Suprapubic skin (tissue), 4 donors: ENCODE data around the gene C1orf198. TPM values are rescaled to one million over a fixed set of nuclear protein-coding genes. Genes with fewer than 3 reads are reported as not detected.

Source experiments
- DNase-seq, 2 donors: peaks; one replicate each; pipeline ENCODE4 v3.0.0-alpha.2; 2019; ENCODE audit warnings: low spot score in 2 of 2
- H3K27ac ChIP-seq: fragments of 200-600 bp; sonication (generic); one replicate; pipeline ENCODE4 v1.5.1; 2019
- H3K27me3 ChIP-seq: fragments of 200-600 bp; sonication (generic); one replicate; pipeline ENCODE4 v1.5.1; 2019
- H3K36me3 ChIP-seq: fragments of 200-600 bp; sonication (generic); one replicate; pipeline ENCODE4 v1.5.1; 2019
- H3K4me1 ChIP-seq: fragments of 200-600 bp; sonication (generic); one replicate; pipeline ENCODE4 v1.5.1; 2019
- H3K4me3 ChIP-seq: fragments of 200-600 bp; sonication (generic); one replicate; pipeline ENCODE4 v1.5.1; 2019; ENCODE audit warnings: mild to moderate bottlenecking
- H3K9me3 ChIP-seq: fragments of 200-600 bp; sonication (generic); one replicate; pipeline ENCODE4 v1.5.1; 2019
- CTCF ChIP-seq, 2 donors: fragments of 200-600 bp in 1 of 2; fragments of 450-650 bp in 1 of 2; sonication (generic) in 1 of 2; IDR thresholded peaks; one replicate each; pipeline ENCODE4 v1.5.1; 2016 to 2019; ENCODE audit warnings: antibody characterized with exemption in 2 of 2, mild to moderate bottlenecking in 1 of 2, moderate library complexity in 1 of 2
- EP300 ChIP-seq: sonication (generic); formaldehyde crosslinking; IDR thresholded peaks from one replicate; pipeline ENCODE4 v1.6.1; 2017; ENCODE audit warnings: antibody characterized with exemption
- POLR2A ChIP-seq, 2 donors: fragments of 450-650 bp; IDR thresholded peaks; one replicate each; pipeline ENCODE4 v1.6.1; 2017; ENCODE audit warnings: antibody characterized with exemption in 2 of 2, mild to moderate bottlenecking in 2 of 2, moderate library complexity in 2 of 2
- POLR2AphosphoS5 ChIP-seq, 3 donors: sonication (generic); formaldehyde crosslinking; IDR thresholded peaks; one replicate each; pipeline ENCODE4 v1.6.1; 2017; ENCODE audit warnings: antibody characterized with exemption in 3 of 3
- WGBS: methylation state at CpG from one replicate; pipeline ENCODE4 v1.1.5; 2018; 5-methylcytosine and 5-hydroxymethylcytosine counted together
- total RNA-seq, 4 donors: library from RNA; depleted of rRNA; stranded (reverse); fragments of >200 nt; gene quantifications; one replicate each; pipeline ENCODE4 v1.1.0, GENCODE V29; 2016

C1orf198 gene
- total RNA-seq, 4 donors from 2014 or later: 42.7 to 70.1 (median 52.5) TPM

GRCh38 chr1:230858918-230859729, 9.2 kb downstream of the C1orf198 start:
- Histone ChIP-seq H3K9me3 (no peaks in the 10 kb centered on the region), H3K4me1 (peaks cover 22% of the 10 kb centered on the region), H3K27ac (no peak overlapping the region), H3K4me3 (no peak overlapping the region), H3K36me3 (peaks cover 8% of the 10 kb centered on the region), H3K27me3 (no peaks in the 10 kb centered on the region)
- TF ChIP-seq POLR2A (IDR thresholded peaks at IDR 0.05) (no peak), POLR2AphosphoS5 (IDR thresholded peaks at IDR 0.05) (peak in 1 of 3 donors; percentile 9)
- DNase-seq: no peak
- 65% methylated on average over 12 of the region's 12 CpGs for WGBS

GRCh38 chr1:230858236-230858820, 10.0 kb downstream of the C1orf198 start:
- peak overlapping the region; percentile 7 for H3K27ac ChIP-seq
- no peaks in the 10 kb centered on the region for H3K9me3 ChIP-seq
- TF ChIP-seq POLR2AphosphoS5 (IDR thresholded peaks at IDR 0.05): no peak
- TF ChIP-seq CTCF (IDR thresholded peaks at IDR 0.05): no peak
- TF ChIP-seq EP300: no peak
- TF ChIP-seq POLR2A (IDR thresholded peaks at IDR 0.05): no peak
- 86% methylated on average over 7 of the region's 7 CpGs for WGBS
- no peaks in the 10 kb centered on the region for H3K27me3 ChIP-seq
- H3K4me1 ChIP-seq: peaks cover 14% of the 10 kb centered on the region
- peaks cover 16% of the 10 kb centered on the region for H3K36me3 ChIP-seq
- no peak for DNase-seq
- no peak overlapping the region for H3K4me3 ChIP-seq

GRCh38 chr1:230857822-230858221, 10.5 kb downstream of the C1orf198 start:
- Histone ChIP-seq H3K36me3 (peaks cover 21% of the 10 kb centered on the region), H3K9me3 (no peaks in the 10 kb centered on the region), H3K27me3 (no peaks in the 10 kb centered on the region), H3K27ac (no peak overlapping the region), H3K4me3 (no peak overlapping the region), H3K4me1 (peaks cover 9% of the 10 kb centered on the region)
- no peak for DNase-seq
- TF ChIP-seq POLR2AphosphoS5 (IDR thresholded peaks at IDR 0.05) (no peak), EP300 (no peak), CTCF (IDR thresholded peaks at IDR 0.05) (no peak), POLR2A (IDR thresholded peaks at IDR 0.05) (no peak)
- 69% methylated on average over 1 of the region's 1 CpG for WGBS

GRCh38 chr1:230857077-230857476, 11.2 kb downstream of the C1orf198 start:
- H3K27ac ChIP-seq: peak overlapping the region; percentile 6
- no peaks in the 10 kb centered on the region for H3K9me3 ChIP-seq
- 96% methylated on average over 13 of the region's 13 CpGs for WGBS
- DNase-seq: no peak
- TF ChIP-seq EP300: no peak
- no peak overlapping the region for H3K4me3 ChIP-seq
- peaks cover 23% of the 10 kb centered on the region for H3K36me3 ChIP-seq
- peaks cover 4% of the 10 kb centered on the region for H3K4me1 ChIP-seq
- no peaks in the 10 kb centered on the region for H3K27me3 ChIP-seq

- no peaks in the 10 kb centered on the region for H3K9me3 ChIP-seq
- H3K4me1 ChIP-seq: peaks cover 5% of the 10 kb centered on the region
- peaks cover 30% of the 10 kb centered on the region for H3K36me3 ChIP-seq
- WGBS: 70% methylated on average over 4 of the region's 4 CpGs
- no peaks in the 10 kb centered on the region for H3K27me3 ChIP-seq
- H3K4me3 ChIP-seq: no peak overlapping the region
- H3K27ac ChIP-seq: no peak overlapping the region
- TF ChIP-seq EP300 (no peak), POLR2AphosphoS5 (IDR thresholded peaks at IDR 0.05) (no peak), POLR2A (IDR thresholded peaks at IDR 0.05) (no peak), CTCF (IDR thresholded peaks at IDR 0.05) (no peak)
- no peak for DNase-seq
Measured at GRCh38 chr1:230855886-230856285, 12.4 kb downstream of the C1orf198 start.

GRCh38 chr1:230854423-230854822, 13.9 kb downstream of the C1orf198 start:
- peaks cover 30% of the 10 kb centered on the region for H3K36me3 ChIP-seq
- TF ChIP-seq EP300: no peak
- TF ChIP-seq POLR2AphosphoS5 (IDR thresholded peaks at IDR 0.05): no peak
- no peak for TF ChIP-seq POLR2A (IDR thresholded peaks at IDR 0.05)
- peaks cover 14% of the 10 kb centered on the region for H3K4me1 ChIP-seq
- no peaks in the 10 kb centered on the region for H3K27me3 ChIP-seq
- 86% methylated on average over 7 of the region's 7 CpGs for WGBS
- H3K4me3 ChIP-seq: no peak overlapping the region
- H3K9me3 ChIP-seq: no peaks in the 10 kb centered on the region
- no peak for DNase-seq
- H3K27ac ChIP-seq: no peak overlapping the region
